Left cardiac atrium (tissue), 4 donors: ENCODE measurements around the gene JDP2. TPM values are rescaled to one million over a fixed set of nuclear protein-coding genes. Genes with fewer than 3 reads are reported as not detected.

Experiments
- ATAC-seq, 2 donors: fragments of 200-7000 bp; cut with Tn5 transposase; one replicate each; pipeline ENCODE4 v1.9.1; 2020; ENCODE audit warnings: mild to moderate bottlenecking in 2 of 2, moderate library complexity in 2 of 2
- DNase-seq: peaks from one replicate; pipeline ENCODE4 v3.0.0-alpha.2; 2020
- intact Hi-C, 2 donors: fragments of 100-400 bp; cut with DNase I; formaldehyde crosslinking; loops; one replicate each; pipeline versions ENCODE4 v1.14.1 to v1.15.1; 2022 to 2023
- total RNA-seq, 2 donors: library from RNA; stranded (reverse); fragmentation: NEBNext Ultra II Directional; extraction: Animal tissue kit (Norgen Biotek cat#: 25700); gene quantifications; one replicate each; pipeline ENCODE4 v1.2.1, GENCODE V29; 2021
- donor health status: DM: no; HTN: yes; CAD: no.
- donor health status: DM: no; HTN: yes; CAD: no; lungs with severe emphysema.
- donor health status: DM: yes; HTN: yes; CAD: no.
- donor health status: Dilated cardiomyopathy.

Gene JDP2
- total RNA-seq, 2 donors from 2014 or later: 30.5 to 32.7 TPM

- intact Hi-C loops: no loop called here
- no peak for ATAC-seq
- no peak for DNase-seq
Observed at GRCh38 chr14:75449696-75450095, 21.9 kb downstream of the JDP2 start.

- intact Hi-C loops: no loop called here
- ATAC-seq (peak in 1 of 2 donors; percentile 65), DNase-seq (peak; percentile 51)
Observed at GRCh38 chr14:75450381-75451276, 22.8 kb downstream of the JDP2 start.

- intact Hi-C loops: no loop called here
- ATAC-seq (peak; percentile 15 to 25), DNase-seq (no peak)
Observed at GRCh38 chr14:75452324-75452723, 24.5 kb downstream of the JDP2 start.

GRCh38 chr14:75452900-75453816 lies 25.3 kb downstream of the JDP2 start:
- intact Hi-C loops: no loop called here
- peak; percentile 72 for DNase-seq
- ATAC-seq: peak; percentile 66 to 75

- DNase-seq: no peak
- intact Hi-C loops: no loop called here
- ATAC-seq: no peak
Observed at GRCh38 chr14:75453817-75454434, 26.1 kb downstream of the JDP2 start.

- ATAC-seq (peak; percentile 9 to 23), DNase-seq (peak; percentile 73)
- intact Hi-C loops: no loop called here
Observed at GRCh38 chr14:75454963-75455546, 27.2 kb downstream of the JDP2 start.

- intact Hi-C loops: no loop called here
- ATAC-seq: no peak
Observed at GRCh38 chr14:75456069-75456996, 28.5 kb downstream of the JDP2 start.

GRCh38 chr14:75456997-75457335 lies 29.1 kb downstream of the JDP2 start:
- no peak for DNase-seq

More at GRCh38 chr14:75456069-75456996, 28.5 kb downstream of the JDP2 start:
- no peak for DNase-seq

GRCh38 chr14:75457648-75458165 lies 29.9 kb downstream of the JDP2 start:
- DNase-seq (no peak), ATAC-seq (no peak)
- intact Hi-C loops: no loop called here

More at GRCh38 chr14:75456997-75457335, 29.1 kb downstream of the JDP2 start:
- intact Hi-C loops: no loop called here
- ATAC-seq: no peak

GRCh38 chr14:75458305-75458704 lies 30.5 kb downstream of the JDP2 start:
- DNase-seq: no peak
- ATAC-seq: no peak
- intact Hi-C loops: no loop called here

- intact Hi-C loops: no loop called here
- DNase-seq: peak; percentile 66
- peak; percentile 81 to 91 for ATAC-seq
Observed at GRCh38 chr14:75459099-75459741, 31.4 kb downstream of the JDP2 start.

- ATAC-seq: no peak
- DNase-seq: no peak
- intact Hi-C loops: no loop called here
Observed at GRCh38 chr14:75459791-75460190, 32.0 kb downstream of the JDP2 start.

- no peak for ATAC-seq
- no peak for DNase-seq
- intact Hi-C loops: no loop called here
Observed at GRCh38 chr14:75460394-75460793, 32.6 kb downstream of the JDP2 start.

- no peak for DNase-seq
- intact Hi-C loops: no loop called here
- ATAC-seq: no peak
Observed at GRCh38 chr14:75461303-75461702, 33.5 kb downstream of the JDP2 start.

- ATAC-seq (no peak), DNase-seq (no peak)
- intact Hi-C loops: no loop called here
Observed at GRCh38 chr14:75461755-75462349, 34.0 kb downstream of the JDP2 start.

GRCh38 chr14:75464626-75465025 lies 36.8 kb downstream of the JDP2 start:
- ATAC-seq (no peak), DNase-seq (no peak)
- intact Hi-C loops: loop anchor here in 1 of 2 donors (5.0 kb wide), 1 partner anchor 32 kb away; no protein-coding TSS in a partner anchor

GRCh38 chr14:75467763-75468162 lies 39.9 kb downstream of the JDP2 start:
- no peak for DNase-seq
- ATAC-seq: no peak
- intact Hi-C loops: loop anchor here in 1 of 2 donors (5.0 kb wide), 1 partner anchor 35 kb away; no protein-coding TSS in a partner anchor
